Measurements from ENCODE around the gene FOXD1. TPM values are rescaled to one million over a fixed set of nuclear protein-coding genes. Genes with fewer than 3 reads are reported as not detected.
A peak's percentile ranks its signal among the peaks of the same experiment; 100 is the strongest.

Gene FOXD1
- total and polyA plus RNA-seq, 7 donors: 0.15 to 0.94 (median 0.32) TPM; not detected in 1

- TF ChIP-seq, protein P1, sequence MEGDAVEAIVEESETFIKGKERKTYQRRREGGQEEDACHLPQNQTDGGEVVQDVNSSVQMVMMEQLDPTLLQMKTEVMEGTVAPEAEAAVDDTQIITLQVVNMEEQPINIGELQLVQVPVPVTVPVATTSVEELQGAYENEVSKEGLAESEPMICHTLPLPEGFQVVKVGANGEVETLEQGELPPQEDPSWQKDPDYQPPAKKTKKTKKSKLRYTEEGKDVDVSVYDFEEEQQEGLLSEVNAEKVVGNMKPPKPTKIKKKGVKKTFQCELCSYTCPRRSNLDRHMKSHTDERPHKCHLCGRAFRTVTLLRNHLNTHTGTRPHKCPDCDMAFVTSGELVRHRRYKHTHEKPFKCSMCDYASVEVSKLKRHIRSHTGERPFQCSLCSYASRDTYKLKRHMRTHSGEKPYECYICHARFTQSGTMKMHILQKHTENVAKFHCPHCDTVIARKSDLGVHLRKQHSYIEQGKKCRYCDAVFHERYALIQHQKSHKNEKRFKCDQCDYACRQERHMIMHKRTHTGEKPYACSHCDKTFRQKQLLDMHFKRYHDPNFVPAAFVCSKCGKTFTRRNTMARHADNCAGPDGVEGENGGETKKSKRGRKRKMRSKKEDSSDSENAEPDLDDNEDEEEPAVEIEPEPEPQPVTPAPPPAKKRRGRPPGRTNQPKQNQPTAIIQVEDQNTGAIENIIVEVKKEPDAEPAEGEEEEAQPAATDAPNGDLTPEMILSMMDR (IDR thresholded peaks at IDR 0.05): peak; percentile 76
- peaks cover 4% of the 10 kb centered on the region for H3K4me1 ChIP-seq
- H3K27ac ChIP-seq: no peak overlapping the region
- no peaks in the 10 kb centered on the region for H3K9me3 ChIP-seq
- 55 to 56% (median 56%) methylated on average over 6 of the region's 6 CpGs for WGBS, 3 donors
- H3K27me3 ChIP-seq (ENCODE audit: insufficient read depth in 3 of 3, low read length in 2 of 3): peaks cover 10 to 89% (median 18%) of the 10 kb centered on the region in 3 donors
- intact Hi-C loops (cut with DNase I): loop anchor here (5.0 kb wide), 2 partner anchors 152 to 237 kb away; no protein-coding TSS in a partner anchor
- H3K4me3 ChIP-seq: no peak overlapping the region
- ATAC-seq (peak; percentile 48 to 75 (median 62)), DNase-seq (no peak)
- no peaks in the 10 kb centered on the region for H3K36me3 ChIP-seq (ENCODE audit: insufficient read depth in 1 of 2, low read depth in 1 of 2)
Observed at GRCh38 chr5:73454379-73455036, 5.9 kb upstream of the FOXD1 start.

GRCh38 chr5:73452215-73452614 is 3.6 kb upstream of the FOXD1 start:
- Histone ChIP-seq H3K27ac (no peak overlapping the region), H3K27me3 (ENCODE audit: insufficient read depth in 3 of 3, low read length in 2 of 3) (peaks cover 10 to 90% (median 35%) of the 10 kb centered on the region in 3 donors), H3K4me3 (no peak overlapping the region), H3K4me1 (peaks cover 10% of the 10 kb centered on the region), H3K9me3 (no peaks in the 10 kb centered on the region), H3K36me3 (ENCODE audit: insufficient read depth in 1 of 2, low read depth in 1 of 2) (no peaks in the 10 kb centered on the region)
- DNase-seq (no peak), ATAC-seq (no peak)
- TF ChIP-seq, protein P1 (IDR thresholded peaks at IDR 0.05): no peak
- intact Hi-C loops (cut with DNase I): loop anchor here (5.0 kb wide), 2 partner anchors 150 to 235 kb away; no protein-coding TSS in a partner anchor
- 59 to 64% (median 61%) methylated on average over 6 of the region's 6 CpGs for WGBS, 3 donors

- Histone ChIP-seq H3K27ac (no peak overlapping the region), H3K4me1 (peaks cover 10% of the 10 kb centered on the region), H3K36me3 (ENCODE audit: insufficient read depth in 1 of 2, low read depth in 1 of 2) (no peaks in the 10 kb centered on the region), H3K9me3 (no peaks in the 10 kb centered on the region), H3K4me3 (peak overlapping the region; percentile 47), H3K27me3 (ENCODE audit: insufficient read depth in 3 of 3, low read length in 2 of 3) (peaks cover 10 to 87% (median 38%) of the 10 kb centered on the region in 3 donors)
- ATAC-seq (peak; percentile 70 to 84 (median 77)), DNase-seq (peak; percentile 77 to 82)
- TF ChIP-seq, protein P1 (IDR thresholded peaks at IDR 0.05): peak; percentile 80
- intact Hi-C loops (cut with DNase I): loop anchor here (1.0 to 5.0 kb wide), 3 partner anchors 149 to 368 kb away; no protein-coding TSS in a partner anchor
- 4 to 6% (median 5%) methylated on average over 66 to 70 of the region's 70 CpGs for WGBS, 3 donors
Observed at GRCh38 chr5:73451224-73452130, 2.9 kb upstream of the FOXD1 start.

GRCh38 chr5:73450672-73451223 is 2.2 kb upstream of the FOXD1 start:
- no peak for DNase-seq
- ATAC-seq: peak in 1 of 4 donors; percentile 24

More at GRCh38 chr5:73450672-73451223, 2.2 kb upstream of the FOXD1 start:
- H3K36me3 ChIP-seq (ENCODE audit: insufficient read depth in 1 of 2, low read depth in 1 of 2): no peaks in the 10 kb centered on the region
- H3K4me3 ChIP-seq: peak overlapping the region; percentile 47
- WGBS, 3 donors: 8 to 11% (median 9%) methylated on average over 27 of the region's 27 CpGs
- no peak overlapping the region for H3K27ac ChIP-seq
- H3K4me1 ChIP-seq: peaks cover 10% of the 10 kb centered on the region
- no peaks in the 10 kb centered on the region for H3K9me3 ChIP-seq
- intact Hi-C loops (cut with DNase I): loop anchor here (1.0 to 5.0 kb wide), 3 partner anchors 148 to 367 kb away; no protein-coding TSS in a partner anchor
- TF ChIP-seq, protein P1 (IDR thresholded peaks at IDR 0.05): no peak
- peaks cover 10 to 87% (median 38%) of the 10 kb centered on the region in 3 donors for H3K27me3 ChIP-seq (ENCODE audit: insufficient read depth in 3 of 3, low read length in 2 of 3)

Measured in psoas muscle (tissue), 8 donors.